Renal cortical epithelial cell (primary cell): ENCODE measurements around the gene AHNAK2. TPM values are rescaled to one million over a fixed set of nuclear protein-coding genes. Genes with fewer than 3 reads are reported as not detected.
"Not testable (repeated sequence)": the region's sequence is repeated elsewhere in the genome, so short reads cannot be mapped to it uniquely, and the experiment has no call there.

Experiments used
- DNase-seq: peaks from one replicate; pipeline ENCODE4 v3.0.0-alpha.2; 2011; ENCODE audit warnings: low read depth
- total RNA-seq: library from RNA; depleted of rRNA; stranded (reverse); fragments of >200 nt; gene quantifications from 2 replicates; pipeline ENCODE4 v1.2.3, GENCODE V29; 2014

The AHNAK2 gene
- total RNA-seq, 1 donor from 2014 or later = 60.5 TPM

GRCh38 chr14:104953896-104954656 is 24.1 kb downstream of the AHNAK2 start:
- no peak for DNase-seq

- DNase-seq = no peak
Measured at GRCh38 chr14:104953097-104953496, 25.1 kb downstream of the AHNAK2 start.

GRCh38 chr14:104951863-104952657 is 26.1 kb downstream of the AHNAK2 start:
- DNase-seq = not testable (repeated sequence)

DNA sequence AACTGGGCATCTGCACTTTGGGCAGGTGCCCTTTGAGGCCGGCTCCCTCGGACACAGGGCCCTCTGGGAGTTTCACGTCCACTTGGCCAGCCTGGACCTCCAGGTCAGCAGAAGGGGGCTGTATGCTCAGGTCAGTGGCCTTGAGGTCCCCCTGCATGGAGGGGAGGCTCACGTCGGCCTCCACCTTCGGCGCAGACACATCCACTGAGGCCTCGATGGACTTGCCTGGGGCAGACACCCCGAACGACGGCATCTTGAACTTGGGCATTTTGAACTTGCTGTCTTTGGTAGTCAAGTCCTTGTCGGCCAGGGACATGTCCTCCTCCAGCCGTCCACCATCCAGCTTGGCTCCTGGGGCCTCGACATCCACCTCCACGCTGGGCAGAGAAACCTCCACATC is 27.5 kb downstream of the AHNAK2 start:
- DNase-seq = not testable (repeated sequence)

GRCh38 chr14:104950021-104950420 is 28.2 kb downstream of the AHNAK2 start:
- DNase-seq = no peak

- not testable (repeated sequence) for DNase-seq
Measured at GRCh38 chr14:104949406-104949955, 28.7 kb downstream of the AHNAK2 start.

- no peak for DNase-seq
Measured at GRCh38 chr14:104948736-104949031, 29.5 kb downstream of the AHNAK2 start.

DNA sequence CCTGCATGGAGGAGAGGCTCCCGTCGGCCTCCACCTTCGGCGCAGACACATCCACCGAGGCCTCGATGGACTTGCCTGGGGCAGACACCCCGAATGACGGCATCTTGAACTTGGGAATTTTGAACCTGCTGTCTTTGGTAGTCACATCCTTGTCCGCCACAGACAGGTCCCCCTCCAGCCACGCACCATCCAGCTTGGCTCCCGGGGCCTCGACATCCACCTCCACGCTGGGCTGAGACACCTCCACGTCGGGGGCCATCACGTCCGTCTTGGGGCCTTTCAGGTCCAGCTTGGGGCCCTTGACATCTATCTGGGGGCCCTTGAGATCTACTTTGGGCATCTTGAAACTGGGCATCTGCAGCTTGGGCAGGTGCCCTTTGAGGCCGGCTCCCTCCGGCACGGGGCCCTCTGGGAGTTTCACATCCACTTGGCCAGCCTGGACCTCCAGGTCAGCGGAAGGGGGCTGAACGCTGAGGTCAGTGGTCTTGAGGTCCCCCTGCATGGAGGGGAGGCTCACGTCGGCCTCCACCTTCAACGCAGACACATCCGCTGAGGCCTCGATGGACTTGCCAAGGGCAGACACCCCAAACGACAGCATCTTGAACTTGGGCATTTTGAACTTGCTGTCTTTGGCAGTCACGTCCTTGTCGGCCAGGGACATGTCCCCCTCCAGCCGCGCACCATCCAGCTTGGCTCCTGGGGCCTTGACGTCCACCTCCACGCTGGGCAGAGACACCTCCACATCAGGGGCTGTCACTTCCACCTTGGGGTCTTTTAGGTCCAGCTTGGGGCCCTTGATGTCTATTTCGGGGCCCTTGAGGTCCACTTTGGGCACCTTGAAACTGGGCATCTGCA is 30.1 kb downstream of the AHNAK2 start:
- DNase-seq = not testable (repeated sequence)

DNA sequence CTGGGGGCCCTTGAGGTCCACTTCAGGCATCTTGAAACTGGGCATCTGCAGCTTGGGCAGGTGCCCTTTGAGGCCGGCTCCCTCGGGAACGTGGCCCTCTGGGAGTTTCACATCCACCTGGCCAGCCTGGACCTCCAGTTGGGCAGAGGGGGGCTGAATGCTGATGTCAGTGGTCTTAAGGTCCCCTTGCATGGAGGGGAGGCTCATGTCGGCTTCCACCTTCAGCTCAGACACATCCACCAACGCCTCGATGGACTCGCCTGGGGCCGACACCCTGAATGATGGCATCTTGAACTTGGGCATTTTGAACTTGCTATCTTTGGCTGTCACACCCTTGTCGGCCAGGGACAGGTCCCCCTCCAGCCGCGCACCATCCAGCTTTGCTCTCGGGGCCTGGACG is 31.0 kb downstream of the AHNAK2 start:
- not testable (repeated sequence) for DNase-seq

- DNase-seq = not testable (repeated sequence)
Measured at GRCh38 chr14:104945986-104946965, 31.9 kb downstream of the AHNAK2 start.

GRCh38 chr14:104945266-104945665 is 32.9 kb downstream of the AHNAK2 start:
- DNase-seq = not testable (repeated sequence)

GRCh38 chr14:104944436-104945205 is 33.6 kb downstream of the AHNAK2 start:
- DNase-seq = not testable (repeated sequence)

- DNase-seq = not testable (repeated sequence)
Measured at GRCh38 chr14:104944016-104944308, 34.2 kb downstream of the AHNAK2 start.

GRCh38 chr14:104943216-104944015 is 34.8 kb downstream of the AHNAK2 start:
- DNase-seq = not testable (repeated sequence)

GRCh38 chr14:104942586-104942985 is 35.6 kb downstream of the AHNAK2 start:
- DNase-seq = no peak

DNA sequence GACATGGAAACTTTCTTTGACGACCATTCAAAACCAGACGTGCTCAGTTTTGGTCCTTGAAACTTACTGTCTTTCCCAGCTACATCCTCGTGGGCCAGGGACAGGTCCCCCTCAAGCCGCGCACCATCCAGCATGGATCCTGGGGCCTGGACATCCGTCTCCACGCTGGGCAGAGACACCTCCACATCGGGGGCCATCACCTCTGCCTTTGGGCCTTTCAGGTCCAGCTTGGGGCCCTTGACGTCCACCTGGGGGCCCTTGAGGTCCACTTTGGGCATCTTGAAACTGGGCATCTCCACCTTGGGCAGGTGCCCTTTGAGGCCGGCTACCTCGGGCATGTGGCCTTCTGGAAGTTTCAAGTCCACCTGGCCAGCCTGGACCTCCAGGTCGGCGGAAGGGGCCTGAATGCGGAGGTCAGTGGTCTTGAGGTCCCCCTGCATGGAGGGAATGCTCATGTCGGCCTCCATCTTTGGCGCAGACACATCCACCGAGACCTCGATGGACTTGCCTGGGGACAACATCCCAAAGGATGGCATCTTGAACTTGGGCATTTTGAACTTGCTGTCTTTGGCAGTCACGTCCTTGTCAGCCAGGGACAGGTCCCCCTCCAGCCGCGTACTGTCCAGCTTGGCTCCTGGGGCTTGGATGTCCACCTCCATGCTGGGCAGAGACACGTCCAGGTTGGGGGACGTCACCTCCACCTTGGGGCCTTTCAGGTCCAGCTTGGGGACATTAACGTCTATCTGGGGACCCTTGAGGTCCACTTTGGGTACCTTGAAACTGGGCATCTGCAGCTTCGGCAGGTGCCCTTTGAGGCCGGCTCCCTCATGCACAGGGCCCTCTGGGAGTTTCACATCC is 36.4 kb downstream of the AHNAK2 start:
- no peak for DNase-seq

DNA sequence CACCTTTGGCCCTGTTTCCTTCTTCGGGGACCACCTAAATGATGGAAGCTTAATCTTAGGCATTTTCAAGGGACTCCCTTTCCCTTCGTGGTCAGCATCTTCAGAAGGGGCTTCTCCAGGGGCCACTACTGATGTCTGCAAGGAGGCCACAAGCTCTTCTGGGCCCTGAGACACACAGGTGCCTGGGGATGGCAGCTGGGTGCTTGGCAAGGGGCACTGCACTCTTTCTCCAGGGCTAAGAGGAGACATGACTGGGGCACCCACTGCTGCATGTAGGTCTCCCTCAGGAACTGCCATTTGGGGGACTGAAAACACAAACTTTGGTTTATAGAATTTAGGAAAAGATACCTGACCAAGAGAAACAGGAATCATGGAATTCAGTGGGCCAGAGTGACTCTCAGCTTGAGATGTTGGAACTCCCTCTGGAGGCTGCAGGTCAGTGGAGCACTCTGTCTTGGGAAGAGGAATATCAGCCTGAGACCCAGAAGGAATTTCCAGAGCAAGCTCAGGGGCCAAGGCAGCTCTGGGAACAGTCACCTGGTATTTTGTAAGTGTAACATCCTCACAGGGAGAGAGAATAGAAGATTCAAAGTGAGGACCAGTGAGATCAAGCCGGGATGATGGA is 37.5 kb downstream of the AHNAK2 start:
- DNase-seq = no peak
